Naive B cell (primary cell): ENCODE results near the gene C11orf52. TPM values are rescaled to one million over a fixed set of nuclear protein-coding genes. Genes with fewer than 3 reads are reported as not detected.
A peak's percentile ranks its signal among the peaks of the same experiment; 100 is the strongest.

ENCODE experiments used
- ATAC-seq, 2 donors: fragments of 150-1000 bp; cut with Tn5 transposase; 2 replicates each; pipeline ENCODE4 v1.10.0; 2021; ENCODE audit warnings: low read depth in 2 of 2, mild to moderate bottlenecking in 2 of 2, moderate library complexity in 2 of 2
- DNase-seq: peaks from one replicate; pipeline ENCODE4 v3.0.0; 2022
- H3K27ac Mint-ChIP-seq, 6 donors: one replicate each; pipeline ENCODE4 v1.8.0; 2020 to 2022; ENCODE audit warnings: mild to moderate bottlenecking in 6 of 6, mixed read lengths in 6 of 6, moderate library complexity in 5 of 6, inconsistent platforms in 2 of 6
- H3K27me3 Mint-ChIP-seq, 3 donors: one replicate each; pipeline ENCODE4 v1.8.0; 2021 to 2022; ENCODE audit warnings: mixed read lengths in 3 of 3, mild to moderate bottlenecking in 1 of 3
- H3K36me3 Mint-ChIP-seq, 2 donors: one replicate each; pipeline ENCODE4 v1.8.0; 2020 to 2022; ENCODE audit warnings: mixed read lengths in 2 of 2, inconsistent platforms in 1 of 2, mild to moderate bottlenecking in 1 of 2
- H3K4me1 Mint-ChIP-seq, 3 donors: one replicate each; pipeline ENCODE4 v1.8.0; 2020 to 2022; ENCODE audit warnings: mixed read lengths in 3 of 3, inconsistent platforms in 1 of 3, mild to moderate bottlenecking in 1 of 3, moderate library complexity in 1 of 3
- H3K4me3 Mint-ChIP-seq, 8 donors: one replicate each; pipeline ENCODE4 v1.8.0; 2020 to 2022; ENCODE audit warnings: mild to moderate bottlenecking in 8 of 8, mixed read lengths in 8 of 8, moderate library complexity in 8 of 8, inconsistent platforms in 2 of 8
- H3K9me3 Mint-ChIP-seq, 7 donors: one replicate each; pipeline ENCODE4 v1.8.0; 2020 to 2022; ENCODE audit warnings: mixed read lengths in 7 of 7, mild to moderate bottlenecking in 5 of 7, inconsistent platforms in 2 of 7, moderate library complexity in 1 of 7
- polyA plus RNA-seq, 6 donors: library from polyadenylated mRNA; unstranded; fragments of 300-500 nt; fragmentation: Illumina TruSeq; gene quantifications; one replicate each; pipeline ENCODE4 v1.2.3, GENCODE V29; 2021; ENCODE audit warnings: low read depth in 6 of 6

Gene C11orf52
- polyA plus RNA-seq, 6 donors from 2014 or later, result not detected

DNA sequence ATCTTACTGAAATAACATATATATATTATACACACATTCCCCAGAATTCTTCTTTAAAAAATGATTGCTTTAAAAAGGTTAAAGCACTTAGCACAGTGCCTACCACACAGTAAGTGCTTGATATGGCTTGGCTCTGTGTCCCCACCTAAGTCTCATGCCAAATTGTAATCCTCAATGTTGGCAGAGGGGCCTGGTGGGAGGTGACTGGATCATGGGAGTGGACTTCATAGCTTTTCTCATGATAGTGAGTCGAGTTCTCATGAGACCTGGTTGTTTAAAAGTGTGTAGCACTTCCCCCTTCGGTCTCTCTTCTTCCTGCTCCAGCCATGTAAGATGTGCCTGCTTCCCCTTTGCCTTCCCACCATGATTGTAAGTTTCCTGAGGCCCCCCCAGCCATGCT lies 13.3 kb upstream of the C11orf52 start:
- DNase-seq (no peak), ATAC-seq (no peak)
- H3K27ac Mint-ChIP-seq, result no peak overlapping the region
- peaks cover 6 to 7% of the 10 kb centered on the region in 2 donors for H3K36me3 Mint-ChIP-seq
- peaks cover 2 to 14% (median 6%) of the 10 kb centered on the region in 7 donors for H3K9me3 Mint-ChIP-seq
- H3K4me3 Mint-ChIP-seq, result no peak overlapping the region
- no peaks in the 10 kb centered on the region for H3K4me1 Mint-ChIP-seq
- H3K27me3 Mint-ChIP-seq, result peaks cover 45 to 47% (median 46%) of the 10 kb centered on the region in 3 donors

DNA sequence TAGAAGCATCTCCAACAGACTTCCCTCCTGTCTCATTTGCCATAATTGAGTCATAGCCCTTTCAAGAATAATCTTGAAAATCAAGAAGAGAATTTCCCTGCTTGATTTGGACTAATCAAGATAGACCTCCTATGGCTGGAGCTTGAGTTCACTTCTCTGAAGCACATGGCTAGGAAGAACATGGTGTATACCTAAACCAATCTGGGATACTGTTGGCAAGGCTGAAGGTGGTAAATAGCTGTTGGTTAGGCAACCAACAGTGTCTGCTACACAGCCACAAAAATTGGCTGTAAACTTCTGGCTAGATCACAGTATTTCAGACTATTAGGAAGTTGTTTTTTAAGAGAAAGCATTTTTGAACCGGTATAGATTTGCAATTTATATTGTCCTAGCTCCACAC lies 12.0 kb upstream of the C11orf52 start:
- no peaks in the 10 kb centered on the region for H3K4me1 Mint-ChIP-seq
- H3K9me3 Mint-ChIP-seq, result peaks cover 2 to 14% (median 6%) of the 10 kb centered on the region in 7 donors
- no peak overlapping the region for H3K27ac Mint-ChIP-seq
- H3K36me3 Mint-ChIP-seq, result peaks cover 6 to 7% of the 10 kb centered on the region in 2 donors
- H3K27me3 Mint-ChIP-seq, result peaks cover 48 to 60% (median 52%) of the 10 kb centered on the region in 3 donors
- no peak for DNase-seq
- no peak for ATAC-seq
- H3K4me3 Mint-ChIP-seq, result no peak overlapping the region

- DNase-seq, result no peak
- no peak for ATAC-seq
- peaks cover 0 to 5% (median 0%) of the 10 kb centered on the region in 3 donors for H3K4me1 Mint-ChIP-seq
- H3K4me3 Mint-ChIP-seq, result no peak overlapping the region
- H3K27me3 Mint-ChIP-seq, result peaks cover 52 to 74% (median 52%) of the 10 kb centered on the region in 3 donors
- H3K27ac Mint-ChIP-seq, result no peak overlapping the region
- peaks cover 6 to 7% of the 10 kb centered on the region in 2 donors for H3K36me3 Mint-ChIP-seq
- H3K9me3 Mint-ChIP-seq, result peaks cover 2 to 14% (median 6%) of the 10 kb centered on the region in 7 donors
Measured at GRCh38 chr11:111908639-111909305, 9.9 kb upstream of the C11orf52 start.

- no peak for ATAC-seq
- H3K36me3 Mint-ChIP-seq, result peaks cover 6 to 7% of the 10 kb centered on the region in 2 donors
- H3K9me3 Mint-ChIP-seq, result peaks cover 2 to 14% (median 6%) of the 10 kb centered on the region in 7 donors
- H3K4me3 Mint-ChIP-seq, result no peak overlapping the region
- no peak overlapping the region for H3K27ac Mint-ChIP-seq
- peaks cover 0 to 5% (median 0%) of the 10 kb centered on the region in 3 donors for H3K4me1 Mint-ChIP-seq
- H3K27me3 Mint-ChIP-seq, result peaks cover 58 to 79% (median 58%) of the 10 kb centered on the region in 3 donors
- DNase-seq, result no peak
Measured at GRCh38 chr11:111909378-111909777, 9.3 kb upstream of the C11orf52 start.

GRCh38 chr11:111910676-111911562 lies 7.8 kb upstream of the C11orf52 start:
- DNase-seq (no peak), ATAC-seq (no peak)
- H3K4me1 Mint-ChIP-seq, result peaks cover 0 to 5% (median 0%) of the 10 kb centered on the region in 3 donors
- no peak overlapping the region for H3K4me3 Mint-ChIP-seq
- H3K36me3 Mint-ChIP-seq, result no peaks in the 10 kb centered on the region
- peak overlapping the region in 1 of 6 donors; percentile 50 for H3K27ac Mint-ChIP-seq
- H3K9me3 Mint-ChIP-seq, result peaks cover 0 to under 1% (median 0%) of the 10 kb centered on the region in 7 donors
- peaks cover 65 to 80% (median 66%) of the 10 kb centered on the region in 3 donors for H3K27me3 Mint-ChIP-seq

DNA sequence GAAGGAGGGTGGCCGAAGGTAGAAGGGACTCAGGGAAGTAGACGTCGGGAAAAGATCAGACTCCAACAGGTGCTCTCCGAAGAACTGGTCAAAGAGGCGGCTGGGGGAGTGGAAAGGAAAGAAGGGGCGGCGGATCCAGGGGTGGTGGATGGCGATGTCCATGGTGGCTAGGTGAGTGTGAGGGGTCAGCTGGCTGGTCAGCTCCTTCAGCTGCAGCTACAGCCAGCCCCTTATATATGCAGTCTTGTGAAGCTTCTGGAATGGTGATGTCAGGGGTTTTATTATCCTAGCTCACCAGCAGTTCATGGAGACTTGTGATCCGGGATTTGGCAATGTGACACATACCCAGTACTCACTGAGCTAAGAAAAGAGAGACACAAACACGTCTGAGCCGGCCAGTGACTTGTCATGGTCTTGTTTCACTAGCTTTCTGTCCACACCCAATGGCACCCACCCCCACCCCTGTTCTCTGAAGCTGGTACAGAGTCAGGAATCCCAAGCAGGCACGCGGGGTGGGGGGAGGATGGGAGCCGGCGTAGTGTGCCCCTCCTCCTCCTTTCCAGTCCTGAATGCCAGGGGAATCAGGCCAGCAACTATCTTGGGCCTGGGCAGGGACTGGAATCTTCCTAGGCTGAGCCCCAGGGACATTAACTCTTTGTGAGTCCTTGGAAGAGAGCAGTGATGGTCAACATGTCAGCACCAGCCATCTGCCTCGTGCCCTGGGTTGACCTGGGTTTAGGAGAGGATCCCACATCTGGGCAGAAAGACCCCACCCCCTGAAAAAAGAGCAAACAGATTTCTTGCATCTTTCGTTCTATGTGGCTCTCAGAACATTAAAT lies 6.9 kb upstream of the C11orf52 start, which contains the start of gene CRYAB:
Gene CRYAB, minus strand, starts transcription at position 208 of the 839 bp plus-strand sequence. Its CDS starts 46 bp downstream, at position 162.
- H3K27ac Mint-ChIP-seq, result peak within 1 kb of the TSS in 1 of 6 donors; percentile 50
- H3K36me3 Mint-ChIP-seq, result no peaks in the 10 kb centered on the region

GRCh38 chr11:111912535-111912934 lies 6.2 kb upstream of the C11orf52 start, which contains the start of gene HSPB2:
Gene HSPB2 (plus strand): TSS chr11:111912734. CDS start chr11:111912830, 96 bp downstream.
- no peak for ATAC-seq
- peaks cover 0 to 9% (median 0%) of the 10 kb centered on the region in 3 donors for H3K4me1 Mint-ChIP-seq
- no peaks in the 10 kb centered on the region for H3K36me3 Mint-ChIP-seq
- H3K4me3 Mint-ChIP-seq, result no peak within 1 kb of the TSS
- peaks cover 71 to 88% (median 82%) of the 10 kb centered on the region in 3 donors for H3K27me3 Mint-ChIP-seq
- no peak for DNase-seq
- H3K27ac Mint-ChIP-seq, result no peak within 1 kb of the TSS
- H3K9me3 Mint-ChIP-seq, result peaks cover 0 to 3% (median 0%) of the 10 kb centered on the region in 7 donors

More for the DNA sequence above, 6.9 kb upstream of the C11orf52 start, which contains the start of gene CRYAB:
- ATAC-seq (no peak), DNase-seq (no peak)
- Mint-ChIP-seq H3K9me3 (peaks cover 0 to 3% (median 0%) of the 10 kb centered on the region in 7 donors), H3K4me3 (no peak within 1 kb of the TSS), H3K4me1 (peaks cover 0 to 5% (median 0%) of the 10 kb centered on the region in 3 donors), H3K27me3 (peaks cover 70 to 88% (median 74%) of the 10 kb centered on the region in 3 donors)

GRCh38 chr11:111913031-111913861 lies 5.5 kb upstream of the C11orf52 start:
- no peak for ATAC-seq
- peaks cover 70 to 89% (median 83%) of the 10 kb centered on the region in 3 donors for H3K27me3 Mint-ChIP-seq

GRCh38 chr11:111913997-111914396 lies 4.7 kb upstream of the C11orf52 start:
- H3K4me3 Mint-ChIP-seq, result peak overlapping the region in 1 of 8 donors; percentile 22
- no peak overlapping the region for H3K27ac Mint-ChIP-seq
- peaks cover 0 to 9% (median 0%) of the 10 kb centered on the region in 3 donors for H3K4me1 Mint-ChIP-seq
- DNase-seq, result no peak
- no peaks in the 10 kb centered on the region for H3K36me3 Mint-ChIP-seq
- H3K9me3 Mint-ChIP-seq, result peaks cover 0 to 3% (median 0%) of the 10 kb centered on the region in 7 donors
- peaks cover 66 to 89% (median 75%) of the 10 kb centered on the region in 3 donors for H3K27me3 Mint-ChIP-seq
- ATAC-seq, result no peak

More at GRCh38 chr11:111913031-111913861, 5.5 kb upstream of the C11orf52 start:
- DNase-seq, result no peak
- Mint-ChIP-seq H3K4me1 (peaks cover 0 to 9% (median 0%) of the 10 kb centered on the region in 3 donors), H3K36me3 (no peaks in the 10 kb centered on the region), H3K4me3 (peak overlapping the region in 1 of 8 donors; percentile 22), H3K9me3 (peaks cover 0 to 3% (median 0%) of the 10 kb centered on the region in 7 donors), H3K27ac (no peak overlapping the region)

DNA sequence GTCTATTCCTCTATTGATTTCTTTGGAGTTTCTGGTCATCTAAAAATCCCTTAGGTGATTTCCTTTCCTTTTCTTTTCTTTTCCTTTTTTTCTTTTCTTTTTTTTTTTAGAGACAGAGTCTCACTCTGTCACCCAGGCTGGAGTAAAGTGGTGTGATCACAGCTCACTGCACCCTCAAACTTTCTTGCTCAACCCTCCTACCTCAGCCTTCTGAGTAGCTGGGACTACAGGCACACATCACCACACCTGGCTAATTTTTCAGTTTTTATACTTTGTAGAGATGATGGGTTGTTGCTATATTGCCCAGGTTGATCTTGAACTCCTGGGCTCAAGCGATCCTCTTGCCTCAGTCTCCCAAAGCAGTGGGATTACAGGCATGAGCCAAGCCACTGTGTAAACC lies 1.9 kb upstream of the C11orf52 start:
- no peak for DNase-seq
- H3K27me3 Mint-ChIP-seq, result peaks cover 51 to 79% (median 57%) of the 10 kb centered on the region in 3 donors
- no peak overlapping the region for H3K4me3 Mint-ChIP-seq
- H3K4me1 Mint-ChIP-seq, result peaks cover 0 to 9% (median 0%) of the 10 kb centered on the region in 3 donors
- no peak for ATAC-seq
- H3K9me3 Mint-ChIP-seq, result peaks cover 0 to 3% (median 0%) of the 10 kb centered on the region in 7 donors
- H3K36me3 Mint-ChIP-seq, result no peaks in the 10 kb centered on the region
- no peak overlapping the region for H3K27ac Mint-ChIP-seq

- H3K9me3 Mint-ChIP-seq, result peaks cover 0 to 3% (median 0%) of the 10 kb centered on the region in 7 donors
- H3K27me3 Mint-ChIP-seq, result peaks cover 46 to 74% (median 51%) of the 10 kb centered on the region in 3 donors
- H3K27ac Mint-ChIP-seq, result no peak overlapping the region
- peaks cover 0 to 9% (median 0%) of the 10 kb centered on the region in 3 donors for H3K4me1 Mint-ChIP-seq
- H3K4me3 Mint-ChIP-seq, result no peak overlapping the region
- DNase-seq, result no peak
- ATAC-seq, result no peak
- H3K36me3 Mint-ChIP-seq, result no peaks in the 10 kb centered on the region
Measured at GRCh38 chr11:111917312-111917711, 1.4 kb upstream of the C11orf52 start.

DNA sequence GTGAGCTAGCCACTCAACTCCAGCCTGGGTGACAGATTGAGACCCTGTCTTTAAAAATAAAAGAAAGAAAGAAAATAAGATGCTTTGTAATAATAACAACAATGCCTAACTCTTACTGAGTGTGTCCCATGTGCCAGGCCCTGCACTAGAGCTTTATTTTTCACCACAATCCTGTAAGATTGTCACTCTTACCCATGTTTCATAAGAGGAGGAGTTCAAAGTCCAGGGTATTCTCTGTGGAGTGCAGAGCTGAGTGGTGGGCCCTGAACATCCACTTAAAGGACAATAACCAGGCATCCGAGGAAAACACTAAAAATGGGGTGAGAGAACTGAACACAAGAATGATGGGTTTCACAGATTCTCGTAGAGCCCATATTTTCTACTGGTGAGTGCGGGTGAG lies 925 bp upstream of the C11orf52 start:
- ATAC-seq (no peak), DNase-seq (no peak)
- Mint-ChIP-seq H3K4me1 (peaks cover 0 to 9% (median 0%) of the 10 kb centered on the region in 3 donors), H3K27me3 (peaks cover 46 to 69% (median 48%) of the 10 kb centered on the region in 3 donors), H3K27ac (peak overlapping the region in 1 of 6 donors; percentile 6), H3K36me3 (no peaks in the 10 kb centered on the region), H3K4me3 (no peak overlapping the region), H3K9me3 (peaks cover 0 to 3% (median 0%) of the 10 kb centered on the region in 7 donors)
